Stimulated activated CD4-positive, alpha-beta T cell treated with anti-CD3 and anti-CD28 coated beads, Interleukin-2, amount 100 ng/mL, for 4 hours (primary cell): Measurements from ENCODE around the gene UAP1L1.
"Not testable (repeated sequence)": the region's sequence is repeated elsewhere in the genome, so short reads cannot be mapped to it uniquely, and the experiment has no call there.

Experiments
- DNase-seq: peaks from one replicate; pipeline ENCODE4 v3.0.0-alpha.2; 2020; ENCODE audit warnings: low read depth

UAP1L1 gene

GRCh38 chr9:137077010-137077747 lies at the start of gene UAP1L1:
UAP1L1 (plus strand) TSS chr9:137077517; CDS start chr9:137077533, 16 bp downstream.
- DNase-seq = no peak

- DNase-seq = peak; percentile 47
These were observed 48.9 kb upstream of the UAP1L1 start for GRCh38 chr9:137028263-137029057.

GRCh38 chr9:137029058-137029936 lies 48.0 kb upstream of the UAP1L1 start:
- DNase-seq = peak; percentile 48

GRCh38 chr9:137030006-137030405 lies 47.3 kb upstream of the UAP1L1 start:
- DNase-seq = no peak

GRCh38 chr9:137030538-137031527 lies 46.5 kb upstream of the UAP1L1 start:
- no peak for DNase-seq

GRCh38 chr9:137031904-137032640 lies 45.2 kb upstream of the UAP1L1 start, which contains the start of gene FUT7:
FUT7 (minus strand) TSS chr9:137032088; CDS start chr9:137031991, 97 bp downstream.
- no peak for DNase-seq

- DNase-seq = no peak
These were observed 44.5 kb upstream of the UAP1L1 start for GRCh38 chr9:137032858-137033257.

GRCh38 chr9:137033481-137033880 lies 43.8 kb upstream of the UAP1L1 start:
- DNase-seq = not testable (repeated sequence)

GRCh38 chr9:137034039-137034708 lies 43.1 kb upstream of the UAP1L1 start:
- DNase-seq = no peak

GRCh38 chr9:137034709-137035506 lies 42.4 kb upstream of the UAP1L1 start:
- peak; percentile 77 for DNase-seq

GRCh38 chr9:137035507-137035834 lies 41.8 kb upstream of the UAP1L1 start:
- DNase-seq = no peak

- no peak for DNase-seq
These were observed 41.4 kb upstream of the UAP1L1 start for GRCh38 chr9:137035937-137036336.

GRCh38 chr9:137037035-137037434 lies 40.3 kb upstream of the UAP1L1 start:
- no peak for DNase-seq

- no peak for DNase-seq
These were observed 39.8 kb upstream of the UAP1L1 start for GRCh38 chr9:137037483-137037882.

GRCh38 chr9:137038916-137039315 lies 38.4 kb upstream of the UAP1L1 start:
- no peak for DNase-seq

GRCh38 chr9:137039611-137040366 lies 37.5 kb upstream of the UAP1L1 start:
- no peak for DNase-seq

- DNase-seq = no peak
These were observed 36.7 kb upstream of the UAP1L1 start for GRCh38 chr9:137040568-137040967.

GRCh38 chr9:137041124-137041523 lies 36.2 kb upstream of the UAP1L1 start:
- DNase-seq = no peak
